ENCODE data around the gene ZNF512. TPM values are rescaled to one million over a fixed set of nuclear protein-coding genes. Genes with fewer than 3 reads are reported as not detected.

ZNF512 gene
- total and polyA plus RNA-seq, 9 of the 15 experiments (the other 6 are each of a cell fraction or from before 2014, with no cell fraction given) = 24.7 to 101 (median 65.9) TPM

- no peak for TF ChIP-seq UBTF (IDR thresholded peaks at IDR 0.05; ENCODE audit: borderline replicate concordance in 1 of 2, low read depth in 2 of 2, low read length in 2 of 2)
- no peak for TF ChIP-seq SIN3B (IDR thresholded peaks at IDR 0.05; ENCODE audit: low read depth)
- TF ChIP-seq ZNF507 (tag; conservative IDR thresholded peaks at IDR 0.05) = no peak
- no peak for TF ChIP-seq ZBTB11 (CRISPR knock-in tag; IDR thresholded peaks at IDR 0.05)
- no peak for TF ChIP-seq ZNF696 (CRISPR knock-in tag; conservative IDR thresholded peaks at IDR 0.05)
- TF ChIP-seq ZNF277 (CRISPR knock-in tag; IDR thresholded peaks at IDR 0.05; ENCODE audit: borderline replicate concordance) = no peak
- peak; percentile 63; the same call in 1 of the 2 replicates for TF ChIP-seq HINFP (tag; conservative IDR thresholded peaks at IDR 0.05; ENCODE audit: low read depth)
- TF ChIP-seq PHTF2 (CRISPR knock-in tag; IDR thresholded peaks at IDR 0.05) = no peak
- no peak for TF ChIP-seq FOSL1 (tag; conservative IDR thresholded peaks at IDR 0.05)
- TF ChIP-seq HDAC1 (IDR thresholded peaks at IDR 0.05) = no peak
Measured at GRCh38 chr2:27621524-27621923, 38.7 kb downstream of the ZNF512 start (continued).

Data from K562 (cell line).